CD4-positive, alpha-beta T cell treated with Interleukin-6 for 4 hours (primary cell): ENCODE results near the gene FAF2.

Experiments
- DNase-seq: peaks from one replicate; pipeline ENCODE4 v3.0.0-alpha.2; 2020; ENCODE audit warnings: mixed read lengths

Gene FAF2

GRCh38 chr5:176513788-176514187 lies 65.6 kb downstream of the FAF2 start:
- DNase-seq = no peak

GRCh38 chr5:176514244-176514950 lies 66.2 kb downstream of the FAF2 start:
- DNase-seq = no peak

GRCh38 chr5:176515396-176515795 lies 67.2 kb downstream of the FAF2 start:
- no peak for DNase-seq

- DNase-seq = no peak
Measured at GRCh38 chr5:176517053-176517661, 69.0 kb downstream of the FAF2 start.

GRCh38 chr5:176519810-176520720 lies 71.9 kb downstream of the FAF2 start:
- no peak for DNase-seq

GRCh38 chr5:176521286-176521685 lies 73.1 kb downstream of the FAF2 start:
- no peak for DNase-seq

GRCh38 chr5:176521699-176522263 lies 73.6 kb downstream of the FAF2 start:
- DNase-seq = no peak

- DNase-seq = no peak
Measured at GRCh38 chr5:176524138-176524537, 76.0 kb downstream of the FAF2 start.

GRCh38 chr5:176524987-176525386 lies 76.8 kb downstream of the FAF2 start:
- no peak for DNase-seq

GRCh38 chr5:176525677-176526076 lies 77.5 kb downstream of the FAF2 start:
- DNase-seq = no peak

GRCh38 chr5:176526462-176526861 lies 78.3 kb downstream of the FAF2 start:
- DNase-seq = no peak

- DNase-seq = no peak
Measured at GRCh38 chr5:176527246-176528222, 79.3 kb downstream of the FAF2 start.

- no peak for DNase-seq
Measured at GRCh38 chr5:176528301-176528700, 80.1 kb downstream of the FAF2 start.

- DNase-seq = no peak
Measured at GRCh38 chr5:176528761-176529115, 80.6 kb downstream of the FAF2 start.

- DNase-seq = no peak
Measured at GRCh38 chr5:176529116-176529740, 81.0 kb downstream of the FAF2 start.

- peak; percentile 79 for DNase-seq
Measured at GRCh38 chr5:176529741-176530141, 81.6 kb downstream of the FAF2 start.

- DNase-seq = peak; percentile 22
Measured at GRCh38 chr5:176530393-176530982, 82.3 kb downstream of the FAF2 start.

GRCh38 chr5:176530983-176531901 lies 83.1 kb downstream of the FAF2 start:
- DNase-seq = peak; percentile 35

GRCh38 chr5:176531902-176532493 lies 83.8 kb downstream of the FAF2 start:
- DNase-seq = no peak

- no peak for DNase-seq
Measured at GRCh38 chr5:176532795-176533194, 84.6 kb downstream of the FAF2 start.
